HG03565 (cell line): ENCODE data around the gene ID1.

ENCODE experiments used
- ATAC-seq: cut with Tn5 transposase; IDR thresholded peaks from one replicate; pipeline ENCODE4 v1.9.1; 2021; ENCODE audit warnings: mild to moderate bottlenecking, moderate library complexity; ENCODE audit not compliant: unreplicated experiment

ID1 gene

GRCh38 chr20:31605031-31605901 lies at the start of gene ID1:
TSS of gene ID1 (plus strand) at chr20:31605289. CDS start at chr20:31605388, 99 bp downstream.
- peak; percentile 66 for ATAC-seq

- no peak for ATAC-seq
Observed at GRCh38 chr20:31559704-31560093, 45.4 kb upstream of the ID1 start.

- no peak for ATAC-seq
Observed at GRCh38 chr20:31560094-31560745, 44.9 kb upstream of the ID1 start.

- ATAC-seq, result no peak
Observed at GRCh38 chr20:31560746-31561598, 44.1 kb upstream of the ID1 start.

GRCh38 chr20:31562241-31562640 lies 42.8 kb upstream of the ID1 start:
- no peak for ATAC-seq

GRCh38 chr20:31564284-31564683 lies 40.8 kb upstream of the ID1 start:
- ATAC-seq, result no peak

- ATAC-seq, result no peak
Observed at GRCh38 chr20:31565699-31566318, 39.3 kb upstream of the ID1 start.

GRCh38 chr20:31566319-31566657 lies 38.8 kb upstream of the ID1 start:
- no peak for ATAC-seq

- no peak for ATAC-seq
Observed at GRCh38 chr20:31566658-31567379, 38.3 kb upstream of the ID1 start.

GRCh38 chr20:31567380-31567720 lies 37.7 kb upstream of the ID1 start:
- no peak for ATAC-seq

GRCh38 chr20:31568041-31568731 lies 36.9 kb upstream of the ID1 start:
- no peak for ATAC-seq

- no peak for ATAC-seq
Observed at GRCh38 chr20:31568773-31569162, 36.3 kb upstream of the ID1 start.

GRCh38 chr20:31569163-31570020 lies 35.7 kb upstream of the ID1 start:
- no peak for ATAC-seq

GRCh38 chr20:31570021-31570463 lies 35.0 kb upstream of the ID1 start:
- no peak for ATAC-seq

- ATAC-seq, result no peak
Observed at GRCh38 chr20:31570735-31571617, 34.1 kb upstream of the ID1 start.

- ATAC-seq, result no peak
Observed at GRCh38 chr20:31572042-31572700, 32.9 kb upstream of the ID1 start.
